GM18499 (cell line): ENCODE measurements around the gene NRXN2.

Experiments used
- ATAC-seq: cut with Tn5 transposase; IDR thresholded peaks from one replicate; pipeline ENCODE4 v1.9.1; 2021; ENCODE audit warnings: moderate number of reproducible peaks; ENCODE audit not compliant: insufficient read depth, unreplicated experiment

The NRXN2 gene

DNA sequence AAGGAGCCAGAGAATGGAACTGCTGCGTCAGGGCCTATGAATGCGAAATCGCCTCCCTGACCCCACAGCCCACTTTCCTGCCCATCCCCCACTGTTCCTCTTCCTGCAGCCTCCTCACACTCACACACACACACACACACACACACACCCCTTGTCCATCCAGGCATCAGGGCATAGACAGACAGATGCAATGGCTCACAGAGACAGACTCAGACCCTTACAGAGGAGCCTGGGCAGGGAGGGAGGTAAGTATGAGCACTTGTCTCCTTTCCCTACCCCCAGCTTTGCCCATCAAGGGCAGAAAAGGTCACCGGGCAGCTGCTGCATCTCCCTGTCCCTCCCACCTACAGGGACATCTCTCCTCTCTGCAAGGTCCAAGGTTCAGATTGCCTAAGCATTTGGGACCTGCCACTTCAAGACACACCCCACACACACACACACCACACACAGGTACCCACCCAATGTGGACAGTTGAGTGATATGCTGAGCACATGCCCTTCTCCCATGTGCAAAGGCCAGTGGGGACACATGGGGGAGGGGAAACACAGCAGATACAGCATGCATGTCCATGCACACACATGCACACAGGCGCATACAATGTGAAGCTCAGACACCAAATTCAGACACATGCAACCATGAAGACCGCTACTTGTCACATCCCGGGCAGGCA, 2.0 kb upstream of the NRXN2 start:
- ATAC-seq, result no peak

DNA sequence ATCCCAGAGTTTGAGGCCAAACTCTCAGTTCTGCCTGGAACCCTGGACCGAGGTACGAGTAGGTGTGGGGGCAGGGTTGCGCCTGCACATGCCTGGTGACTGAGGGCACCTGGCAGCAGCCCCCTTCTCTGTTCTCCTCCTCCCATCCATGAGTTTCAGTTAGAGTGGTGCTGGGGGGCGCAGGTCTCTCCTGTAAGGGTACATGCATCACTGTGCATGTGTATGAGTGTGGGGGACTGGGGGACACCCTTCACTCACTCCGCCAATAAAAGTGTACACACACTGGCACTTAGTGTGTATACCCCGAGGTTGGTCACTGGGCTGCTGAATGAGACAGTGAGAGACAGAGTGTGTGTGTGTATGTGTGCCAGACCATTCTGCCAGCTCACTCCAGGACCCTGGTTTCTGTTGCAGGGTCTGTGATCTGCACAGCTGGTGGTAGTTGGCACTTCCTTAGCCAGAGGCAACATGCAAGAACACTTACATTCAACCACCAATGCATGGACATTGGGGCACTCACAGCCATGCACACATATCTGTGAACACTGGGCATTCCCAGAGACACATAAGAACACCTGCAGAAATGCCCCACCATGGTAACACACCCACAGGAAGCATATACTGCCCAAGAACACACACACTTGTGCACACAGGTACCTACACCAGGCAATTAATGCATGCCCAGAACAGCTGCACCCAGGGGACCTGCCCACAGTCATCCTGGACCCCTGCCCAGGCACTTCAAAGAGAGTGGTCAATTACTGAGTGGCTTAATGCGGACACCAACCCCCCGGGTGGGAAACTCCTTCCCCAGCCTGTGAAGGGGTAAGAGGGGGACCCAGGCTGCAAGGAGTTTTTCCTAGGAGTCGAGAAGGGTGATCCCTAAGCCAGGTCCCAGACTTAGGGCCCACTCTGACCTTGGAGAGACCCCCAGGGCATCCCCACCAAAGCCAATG, 1.2 kb upstream of the NRXN2 start:
- ATAC-seq, result no peak

GRCh38 chr11:64722141-64723065, 594 bp downstream of the NRXN2 start:
- no peak for ATAC-seq

- no peak for ATAC-seq
Measured at GRCh38 chr11:64721359-64721699, 1.7 kb downstream of the NRXN2 start.

DNA sequence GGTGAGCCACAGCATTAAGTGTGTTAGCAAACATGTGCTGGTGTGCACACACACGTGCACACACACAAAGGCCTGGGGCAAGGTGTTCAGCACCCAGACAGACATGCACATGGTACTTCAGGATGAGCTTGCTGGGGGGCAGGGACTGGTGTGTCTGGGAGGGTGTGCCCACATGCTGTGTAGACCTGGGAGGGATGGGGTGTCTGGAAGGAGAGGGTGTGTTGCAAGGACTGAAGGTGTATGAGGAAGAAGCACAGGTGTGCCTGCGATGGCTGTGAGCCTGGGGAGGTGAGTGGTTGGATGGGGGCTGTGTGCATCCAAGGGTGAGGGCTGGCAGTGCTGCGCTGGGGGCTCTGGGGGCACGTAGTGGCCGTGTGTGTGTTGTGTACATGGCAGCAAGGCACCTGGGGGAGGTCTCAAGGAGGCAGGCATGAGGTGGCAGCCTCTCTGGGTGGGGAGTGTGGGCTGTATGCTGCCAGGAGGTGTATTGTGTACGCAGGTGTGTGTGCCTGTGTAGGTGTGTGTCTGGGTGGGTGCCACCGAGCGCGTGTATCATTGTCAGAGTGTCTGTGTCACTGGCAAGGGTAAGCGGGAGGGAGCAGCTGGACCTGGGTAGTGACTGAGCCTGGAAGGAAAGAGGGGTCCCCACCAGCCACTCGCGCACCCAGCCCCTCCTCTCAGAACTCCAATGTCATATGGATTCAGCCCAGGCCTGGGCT, 2.2 kb downstream of the NRXN2 start:
- ATAC-seq, result no peak

GRCh38 chr11:64720167-64720566, 2.8 kb downstream of the NRXN2 start:
- ATAC-seq, result no peak

GRCh38 chr11:64719406-64719805, 3.6 kb downstream of the NRXN2 start:
- ATAC-seq, result no peak

DNA sequence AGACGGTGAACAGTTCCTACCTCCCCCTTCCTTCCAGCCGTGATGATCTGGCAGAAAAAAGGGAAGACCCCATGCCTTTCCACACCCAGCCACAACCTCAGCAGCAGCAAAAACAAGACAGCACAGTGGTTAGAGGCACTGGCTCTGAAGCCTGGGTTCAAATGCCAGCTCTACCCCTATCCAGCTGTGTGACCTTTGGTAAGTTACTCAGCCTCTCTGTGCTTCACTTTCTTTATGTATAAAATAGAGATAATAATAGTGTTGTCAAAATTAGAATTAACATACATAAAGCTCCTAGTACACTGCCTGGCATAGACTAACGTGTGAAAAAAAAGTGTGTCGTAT, 4.2 kb downstream of the NRXN2 start:
- ATAC-seq, result no peak

- no peak for ATAC-seq
Measured at GRCh38 chr11:64718084-64718779, 4.8 kb downstream of the NRXN2 start.

GRCh38 chr11:64717268-64717578, 5.8 kb downstream of the NRXN2 start:
- ATAC-seq, result no peak

GRCh38 chr11:64716473-64717267, 6.3 kb downstream of the NRXN2 start:
- ATAC-seq, result no peak

DNA sequence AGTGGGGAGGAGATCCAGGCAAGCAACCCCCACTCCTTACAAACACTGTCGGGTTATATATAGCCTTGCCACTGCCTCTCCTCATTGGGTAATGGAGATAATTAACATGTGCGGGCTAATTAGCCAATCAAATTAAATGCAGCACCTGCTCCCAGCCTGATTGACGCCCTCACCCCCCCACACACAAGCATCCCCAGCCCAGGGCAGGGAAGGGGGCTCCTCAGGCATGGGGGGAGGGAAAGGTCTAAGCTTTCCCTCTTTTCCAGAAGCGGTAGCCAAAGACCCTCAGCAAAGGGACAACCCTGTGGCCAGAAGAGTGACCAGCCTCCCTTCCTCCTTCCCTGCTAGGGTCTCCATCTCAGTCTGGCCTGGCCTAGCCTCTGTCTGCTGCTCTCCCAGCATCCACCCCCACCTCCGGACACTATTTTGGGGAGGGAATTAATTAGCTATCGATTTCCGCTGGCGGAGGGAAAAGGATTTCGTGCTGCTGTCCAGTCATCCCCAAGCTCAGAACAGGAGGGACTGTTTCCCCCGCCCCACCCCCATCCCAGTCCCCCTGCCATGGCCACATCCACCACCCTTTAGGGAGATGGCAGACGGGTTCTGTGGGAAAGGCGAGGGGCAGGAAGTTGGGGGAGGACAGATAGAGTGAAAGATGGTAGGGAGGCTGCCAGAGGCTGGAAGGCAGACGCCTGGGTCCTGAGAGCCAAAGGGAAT, 7.1 kb downstream of the NRXN2 start:
- no peak for ATAC-seq

GRCh38 chr11:64715110-64715509, 7.9 kb downstream of the NRXN2 start:
- ATAC-seq, result no peak

DNA sequence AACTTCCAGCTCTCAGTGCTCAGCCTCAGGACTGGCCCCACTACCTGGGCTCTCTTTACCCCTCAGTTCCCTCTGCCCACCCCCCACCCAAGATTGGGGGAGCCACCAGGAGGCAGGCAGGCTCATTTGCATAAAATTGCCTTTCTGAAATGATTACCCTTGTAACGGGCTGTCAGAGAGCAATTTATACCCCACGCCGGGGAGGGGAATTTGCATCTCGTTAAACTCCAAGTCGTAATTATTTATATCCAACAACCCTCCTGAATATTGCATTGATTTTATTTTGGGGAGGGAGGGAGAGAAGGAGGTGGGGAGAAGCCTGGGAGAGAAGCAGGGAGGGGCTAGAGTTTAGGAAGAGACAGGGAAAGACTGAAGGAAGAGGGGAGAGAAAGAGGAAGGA, 8.3 kb downstream of the NRXN2 start:
- ATAC-seq, result no peak

DNA sequence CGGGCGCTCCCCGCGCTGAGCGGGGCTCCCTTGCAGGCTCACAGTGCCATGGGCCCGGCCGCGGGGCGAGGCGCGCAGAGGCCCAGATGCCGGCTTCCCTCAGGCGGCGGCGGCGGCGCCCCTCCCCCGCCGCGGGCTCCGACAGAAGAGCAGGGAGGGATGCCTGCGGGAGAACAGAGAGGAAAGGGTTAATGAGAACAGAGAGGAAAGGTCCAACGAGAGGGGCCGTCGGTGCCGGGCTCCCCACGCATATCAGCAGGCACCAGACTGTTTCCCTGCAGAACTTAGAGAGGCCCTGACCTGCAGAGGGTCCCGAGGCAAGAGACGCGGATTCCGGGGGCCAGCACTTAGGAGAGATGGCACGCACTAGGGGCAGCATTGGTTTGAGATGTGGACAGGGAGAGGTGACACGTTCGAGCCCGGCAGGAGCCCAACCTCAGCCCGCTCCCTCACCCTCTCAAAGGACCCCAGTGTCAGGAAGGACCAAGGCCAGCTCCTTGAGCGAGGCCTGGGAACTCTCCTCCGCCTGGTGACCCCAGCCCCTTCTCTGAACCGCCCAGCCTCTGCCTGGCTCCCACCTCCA, 9.1 kb downstream of the NRXN2 start:
- no peak for ATAC-seq

DNA sequence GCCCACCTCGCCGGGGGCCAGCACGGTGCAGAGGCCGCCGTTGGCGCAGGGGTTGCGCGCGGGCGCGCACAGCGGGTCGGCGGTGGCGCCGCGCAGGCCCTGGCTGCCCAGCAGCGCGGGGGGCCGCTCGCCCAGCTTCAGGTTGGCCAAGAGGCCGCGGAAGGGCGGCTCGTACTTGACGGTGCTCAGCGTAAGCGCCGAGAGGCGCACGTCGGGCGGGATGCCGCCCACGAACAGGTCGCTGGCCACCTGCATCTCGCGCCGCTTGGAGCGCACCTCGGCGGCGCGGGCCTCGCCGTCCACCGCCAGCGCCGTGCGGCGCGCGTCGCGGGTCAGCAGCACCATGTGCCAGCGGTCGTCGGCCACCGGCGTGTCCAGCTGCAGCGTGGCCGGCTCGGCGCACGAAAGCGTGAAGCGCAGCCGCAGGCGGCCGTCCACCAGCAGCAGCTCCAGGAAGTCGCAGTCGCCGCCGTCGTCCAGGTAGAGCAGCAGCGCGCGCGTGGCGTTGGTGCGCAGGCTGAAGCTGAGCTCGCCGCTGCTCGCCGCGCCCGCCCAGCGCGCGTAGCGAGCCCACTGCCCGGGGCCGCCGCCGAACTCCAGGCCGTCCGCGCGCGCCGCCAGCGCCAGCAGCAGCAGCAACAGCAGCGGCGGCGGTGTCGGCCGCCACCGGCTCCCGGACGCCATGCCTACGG, 9.8 kb downstream of the NRXN2 start:
- no peak for ATAC-seq

- no peak for ATAC-seq
Measured at GRCh38 chr11:64712430-64713015, 10.5 kb downstream of the NRXN2 start.
